Islet of Langerhans (tissue), 1 donor: Measurements from ENCODE around the gene NANP.
A peak's percentile ranks its signal among the peaks of the same experiment; 100 is the strongest.

Experiments
- FAIRE-seq: peaks from one replicate; lab custom pipeline; 2011; peaks lifted over from hg19 to GRCh38; lab: Jason Lieb, UNC

The NANP gene

DNA sequence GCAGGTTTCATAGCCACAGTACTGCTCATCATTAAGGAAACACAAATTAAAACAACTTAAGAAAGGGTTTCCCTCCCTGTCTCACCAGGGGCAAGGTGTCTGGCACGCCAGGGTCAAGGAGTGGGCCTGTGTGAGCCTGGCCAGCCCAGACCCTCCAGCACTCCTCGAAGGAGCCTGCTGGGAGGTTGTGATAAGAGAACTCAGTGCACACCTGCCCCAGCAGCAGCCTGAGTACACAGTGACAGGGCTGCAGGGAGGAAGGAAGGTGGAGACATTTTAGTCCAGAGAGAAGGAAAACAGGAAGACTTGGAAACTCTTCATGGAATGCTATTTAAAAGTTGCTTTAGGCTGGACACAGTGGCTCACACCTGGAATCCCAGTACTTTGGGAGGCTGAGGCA lies 52.6 kb downstream of the NANP start:
- FAIRE-seq, result no peak

DNA sequence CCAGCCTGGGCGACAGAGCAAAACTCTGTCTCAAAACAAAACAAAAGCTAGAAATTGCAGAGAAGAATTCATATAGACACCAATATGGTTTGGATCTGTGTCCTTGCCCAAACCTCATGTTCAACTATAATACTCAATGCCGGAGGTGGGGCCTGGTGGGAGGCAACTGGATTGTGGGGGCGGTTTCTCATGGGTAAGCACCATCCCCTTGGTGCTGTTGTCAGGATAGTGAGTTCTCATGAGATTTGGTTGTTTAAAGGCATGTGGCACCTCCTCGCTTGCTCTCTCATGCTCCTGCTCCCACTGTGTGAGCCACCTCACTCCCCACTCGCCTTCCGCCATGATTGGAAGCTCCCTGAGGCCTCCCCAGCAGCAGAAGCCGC lies 53.7 kb downstream of the NANP start:
- FAIRE-seq, result no peak

DNA sequence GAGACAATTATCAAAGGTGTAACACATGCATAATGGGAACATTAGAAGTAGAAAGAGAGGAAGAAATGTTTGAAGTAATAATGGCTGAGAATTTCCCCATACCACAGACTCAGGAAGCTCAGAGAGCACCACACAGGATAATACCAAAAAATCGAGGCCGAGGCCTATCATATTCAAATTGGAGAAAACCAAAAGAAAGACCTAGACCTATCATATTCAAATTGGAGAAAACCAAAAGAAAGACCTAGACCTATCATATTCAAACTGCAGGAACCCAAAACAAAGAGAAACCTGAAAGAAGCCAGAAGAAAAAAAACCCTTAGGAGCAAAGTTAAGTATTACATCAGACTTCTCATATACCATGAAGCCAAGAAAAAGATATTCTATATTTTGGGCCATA lies 56.5 kb downstream of the NANP start:
- FAIRE-seq, result no peak

DNA sequence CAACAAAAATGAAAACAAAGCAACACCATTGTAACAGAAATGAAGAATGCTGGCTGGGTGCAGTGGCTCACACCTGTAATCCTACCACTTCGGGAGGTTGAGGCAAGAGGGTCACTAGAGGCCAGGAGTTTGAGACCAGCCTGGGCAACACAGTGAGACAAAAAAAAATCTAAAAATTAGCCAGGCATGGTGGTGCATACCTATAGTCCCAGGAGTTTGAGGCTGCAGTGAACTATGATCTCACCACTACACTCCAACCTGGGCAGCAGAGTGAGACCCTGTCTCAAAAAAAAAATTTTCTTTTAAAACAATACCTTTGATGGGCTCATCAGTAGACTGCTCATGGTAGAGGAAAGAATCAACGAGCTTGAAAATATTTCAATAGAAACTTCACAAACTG lies 57.0 kb downstream of the NANP start:
- FAIRE-seq, result no peak

DNA sequence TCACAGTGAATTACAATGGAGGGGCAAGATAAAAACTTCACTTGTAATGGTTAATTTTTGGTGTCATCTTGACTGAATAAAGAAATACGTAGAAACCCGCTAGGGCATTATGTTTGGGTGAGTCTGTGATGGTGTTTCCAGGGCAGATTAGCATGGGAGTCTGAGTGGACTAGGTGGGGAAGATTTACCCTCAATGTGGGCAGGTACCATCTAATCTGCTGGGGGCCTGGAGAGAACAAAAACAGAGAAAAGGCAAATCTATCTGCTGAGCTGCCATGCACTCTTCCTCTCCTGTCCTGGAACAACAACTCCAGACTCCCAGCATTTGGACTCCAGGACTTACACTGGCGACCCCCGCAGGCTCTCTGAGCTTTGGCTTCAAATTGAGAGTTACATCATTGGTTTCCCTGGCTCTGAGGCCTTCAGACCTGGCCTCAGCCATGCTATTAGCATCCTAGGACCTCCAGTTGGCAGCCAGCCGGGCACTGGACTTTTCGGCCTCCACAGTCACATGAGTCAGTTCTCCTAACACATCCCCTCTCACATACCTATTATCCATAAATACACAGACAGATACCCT lies 58.1 kb downstream of the NANP start:
- FAIRE-seq, result no peak

DNA sequence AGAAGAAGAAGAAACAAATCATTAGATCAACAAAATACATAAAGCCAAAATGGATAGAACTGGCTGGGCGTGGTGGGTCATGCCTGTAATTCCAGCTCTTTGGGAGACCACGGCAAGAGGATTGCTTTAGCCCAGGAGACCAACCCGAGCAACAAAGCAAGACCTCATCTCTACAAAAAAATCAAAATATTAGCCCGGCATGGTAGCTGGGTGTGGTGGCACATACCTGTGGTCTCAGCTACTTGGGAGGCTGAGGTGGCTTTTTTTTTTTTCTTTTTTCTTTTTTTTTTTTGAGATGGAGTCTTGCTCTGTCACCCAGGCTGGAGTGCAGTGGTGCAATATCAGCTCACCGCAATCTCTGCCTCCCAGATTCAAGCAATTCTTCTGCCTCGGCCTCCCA lies 59.9 kb downstream of the NANP start:
- no peak for FAIRE-seq

DNA sequence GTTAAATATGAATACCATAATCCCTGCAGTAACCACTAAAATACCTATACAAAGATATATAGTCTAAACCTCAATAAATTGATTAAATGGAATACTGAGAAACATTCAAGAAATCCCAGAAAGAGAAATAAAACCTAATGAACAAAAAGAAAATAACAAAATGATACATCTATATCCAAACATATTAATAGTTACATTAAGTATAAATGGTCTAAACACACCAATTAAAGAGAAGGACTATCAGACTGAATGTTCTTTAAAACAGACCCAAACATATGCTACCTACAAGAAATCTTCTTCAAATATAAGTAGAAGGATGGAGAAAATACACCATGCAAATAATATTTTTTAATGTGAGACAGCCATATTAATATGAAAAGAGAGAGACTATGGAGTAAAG lies 60.5 kb downstream of the NANP start:
- FAIRE-seq, result peak; percentile 76
